NCI-H2171 (cell line): Measurements from ENCODE around the gene KEAP1.
"Not testable (repeated sequence)": the region's sequence is repeated elsewhere in the genome, so short reads cannot be mapped to it uniquely, and the experiment has no call there.

ENCODE experiments used
- DNase-seq: peaks from one replicate; lab custom pipeline; 2025; lab: John Stamatoyannopoulos, UW

The KEAP1 gene

GRCh38 chr19:10503002-10503789 is at the start of gene KEAP1:
Gene KEAP1 (minus strand): TSS chr19:10503356. CDS start chr19:10500033, 3,323 bp downstream.
- DNase-seq, result peak; percentile 43

GRCh38 chr19:10552510-10553053 is 49.4 kb upstream of the KEAP1 start:
- no peak for DNase-seq

GRCh38 chr19:10551698-10552301 is 48.6 kb upstream of the KEAP1 start:
- peak; percentile 36 for DNase-seq

GRCh38 chr19:10551006-10551405 is 47.9 kb upstream of the KEAP1 start:
- not testable (repeated sequence) for DNase-seq

GRCh38 chr19:10550336-10550735 is 47.2 kb upstream of the KEAP1 start:
- DNase-seq, result no peak

- no peak for DNase-seq
Measured at GRCh38 chr19:10549733-10550132, 46.6 kb upstream of the KEAP1 start.

GRCh38 chr19:10548746-10549276 is 45.7 kb upstream of the KEAP1 start:
- no peak for DNase-seq

GRCh38 chr19:10546817-10547216 is 43.7 kb upstream of the KEAP1 start:
- no peak for DNase-seq

- no peak for DNase-seq
Measured at GRCh38 chr19:10544753-10545251, 41.6 kb upstream of the KEAP1 start.

- no peak for DNase-seq
Measured at GRCh38 chr19:10544242-10544752, 41.1 kb upstream of the KEAP1 start.

GRCh38 chr19:10543420-10544241 is 40.5 kb upstream of the KEAP1 start, which contains the start of gene ATG4D:
Gene ATG4D (plus strand): TSS chr19:10543904. CDS start chr19:10544091, 187 bp downstream.
- DNase-seq, result peak; percentile 91

GRCh38 chr19:10543059-10543419 is 39.9 kb upstream of the KEAP1 start:
- DNase-seq, result peak; percentile 82

GRCh38 chr19:10539016-10539415 is 35.9 kb upstream of the KEAP1 start:
- DNase-seq, result not testable (repeated sequence)

- DNase-seq, result no peak
Measured at GRCh38 chr19:10538204-10538983, 35.2 kb upstream of the KEAP1 start.

GRCh38 chr19:10537668-10538067 is 34.5 kb upstream of the KEAP1 start:
- no peak for DNase-seq

GRCh38 chr19:10535613-10536012 is 32.5 kb upstream of the KEAP1 start:
- no peak for DNase-seq

- DNase-seq, result no peak
Measured at GRCh38 chr19:10533646-10534386, 30.7 kb upstream of the KEAP1 start.

GRCh38 chr19:10532457-10532856 is 29.3 kb upstream of the KEAP1 start:
- no peak for DNase-seq

GRCh38 chr19:10526887-10527286 is 23.7 kb upstream of the KEAP1 start:
- not testable (repeated sequence) for DNase-seq

GRCh38 chr19:10525636-10526035 is 22.5 kb upstream of the KEAP1 start:
- no peak for DNase-seq
